HG03108 (cell line): ENCODE data around the gene CDH19.

Experiments used
- ATAC-seq: cut with Tn5 transposase; IDR thresholded peaks from one replicate; pipeline ENCODE4 v1.9.1; 2021; ENCODE audit warnings: moderate library complexity; ENCODE audit not compliant: unreplicated experiment

CDH19 gene

GRCh38 chr18:66461344-66461743, 142.5 kb downstream of the CDH19 start:
- ATAC-seq: no peak

GRCh38 chr18:66457245-66457644, 146.6 kb downstream of the CDH19 start:
- no peak for ATAC-seq
